Trophoblast cell (in vitro differentiated cells and primary cell): ENCODE data around the gene THOC6.

Experiments
- DNase-seq, 2 donors: peaks; one replicate each; pipeline ENCODE4 v3.0.0-alpha.2; 2016
- H2AFZ ChIP-seq: 2 replicates; pipeline ENCODE4 v1.6.1; 2013; ENCODE audit warnings: low read length, moderate library complexity, mild to moderate bottlenecking; ENCODE audit not compliant: insufficient read depth, poor library complexity
- H2AK5ac ChIP-seq: 2 replicates; pipeline ENCODE4 v1.6.1; 2013; ENCODE audit warnings: mild to moderate bottlenecking, low read length
- H2BK120ac ChIP-seq: 2 replicates; pipeline ENCODE4 v1.6.1; 2013; ENCODE audit warnings: low read length, mild to moderate bottlenecking, moderate library complexity; ENCODE audit not compliant: insufficient read depth, poor library complexity
- H2BK12ac ChIP-seq: 2 replicates; pipeline ENCODE4 v1.6.1; 2013; ENCODE audit warnings: mild to moderate bottlenecking, low read length, moderate library complexity
- H2BK5ac ChIP-seq: 2 replicates; pipeline ENCODE4 v1.6.1; 2013; ENCODE audit warnings: low read length, low read depth, moderate library complexity, mild to moderate bottlenecking; ENCODE audit not compliant: poor library complexity
- H3K14ac ChIP-seq: 2 replicates; pipeline ENCODE4 v1.6.1; 2013; ENCODE audit warnings: mild to moderate bottlenecking, low read length
- H3K18ac ChIP-seq: 2 replicates; pipeline ENCODE4 v1.6.1; 2013; ENCODE audit warnings: mild to moderate bottlenecking, low read length
- H3K23ac ChIP-seq: 2 replicates; pipeline ENCODE4 v1.6.1; 2013; ENCODE audit warnings: low read length
- H3K27ac ChIP-seq: 2 replicates; pipeline ENCODE4 v1.5.1; 2013; ENCODE audit warnings: low read depth, mild to moderate bottlenecking, inconsistent platforms, low read length, moderate library complexity
- H3K27me3 ChIP-seq: 2 replicates; pipeline ENCODE4 v1.6.1; 2013; ENCODE audit warnings: inconsistent platforms, mild to moderate bottlenecking, low read length, moderate library complexity; ENCODE audit not compliant: insufficient read depth
- H3K36me3 ChIP-seq, 2 experiments: 1 replicate in 1 of 2; 2 replicates in 1 of 2; pipeline ENCODE4 v1.6.1; 2013; ENCODE audit warnings: low read length in 2 of 2, mild to moderate bottlenecking in 2 of 2, moderate library complexity in 1 of 2; ENCODE audit not compliant: insufficient read depth in 2 of 2, control insufficient read depth in 1 of 2
- H3K4ac ChIP-seq: 2 replicates; pipeline ENCODE4 v1.6.1; 2013; ENCODE audit warnings: low read depth, mild to moderate bottlenecking, low read length, moderate library complexity
- H3K4me1 ChIP-seq, 2 experiments: 1 replicate in 1 of 2; 2 replicates in 1 of 2; pipeline ENCODE4 v1.6.1; 2013; ENCODE audit warnings: low read length in 2 of 2, mild to moderate bottlenecking in 2 of 2, moderate library complexity in 1 of 2; ENCODE audit not compliant: insufficient read depth in 2 of 2, control insufficient read depth in 1 of 2
- H3K4me2 ChIP-seq: 2 replicates; pipeline ENCODE4 v1.6.1; 2013; ENCODE audit warnings: inconsistent platforms, mild to moderate bottlenecking, low read length, moderate library complexity
- H3K4me3 ChIP-seq: 2 replicates; pipeline ENCODE4 v1.5.1; 2013; ENCODE audit warnings: mild to moderate bottlenecking, low read depth, low read length, inconsistent platforms
- H3K79me1 ChIP-seq: one replicate; pipeline ENCODE4 v1.6.1; 2013; ENCODE audit warnings: low read length
- H3K79me2 ChIP-seq: 2 replicates; pipeline ENCODE4 v1.6.1; 2013; ENCODE audit warnings: low read length, mild to moderate bottlenecking; ENCODE audit not compliant: control insufficient read depth, insufficient read depth, poor library complexity
- H3K9ac ChIP-seq: 2 replicates; pipeline ENCODE4 v1.6.1; 2013; ENCODE audit warnings: mild to moderate bottlenecking, low read length
- H3K9me3 ChIP-seq: 2 replicates; pipeline ENCODE4 v1.6.1; 2013; ENCODE audit warnings: low read depth, mild to moderate bottlenecking, control low read depth, inconsistent platforms, low read length; ENCODE audit not compliant: insufficient read depth
- H4K12ac ChIP-seq: 2 replicates; pipeline ENCODE4 v1.6.1; 2013; ENCODE audit warnings: low read depth, mild to moderate bottlenecking, low read length, moderate library complexity
- H4K8ac ChIP-seq: 2 replicates; pipeline ENCODE4 v1.6.1; 2013; ENCODE audit warnings: low read depth, mild to moderate bottlenecking, low read length, moderate library complexity
- H4K91ac ChIP-seq: one replicate; pipeline ENCODE4 v1.6.1; 2013; ENCODE audit warnings: low read depth, mild to moderate bottlenecking, low read length, moderate library complexity
- WGBS: extraction: QIAGEN DNeasy Blood & Tissue Kit; methylation state at CpG from one replicate; pipeline ENCODE4 v1.1.7; 2013; ENCODE audit warnings: missing lambda C conversion rate; ENCODE audit not compliant: insufficient read length, insufficient coverage; ENCODE audit errors: extremely low coverage; 5-methylcytosine and 5-hydroxymethylcytosine counted together

Gene THOC6

GRCh38 chr16:3021449-3022207, 2.2 kb upstream of the THOC6 start:
- Histone ChIP-seq H2AK5ac (peak overlapping the region; percentile 16), H3K4me3 (peak overlapping the region; percentile 92), H3K9me3 (no peaks in the 10 kb centered on the region), H3K27me3 (no peaks in the 10 kb centered on the region), H3K79me1 (peaks cover 48% of the 10 kb centered on the region), H4K12ac (peak overlapping the region; percentile 34), H3K79me2 (peaks cover 36% of the 10 kb centered on the region), H3K4ac (peak overlapping the region; percentile 85), H3K18ac (peak overlapping the region; percentile 93), H3K23ac (no peak overlapping the region), H3K27ac (peak overlapping the region; percentile 100), H4K8ac (peak overlapping the region; percentile 90), H2AFZ (peak overlapping the region; percentile 33), H2BK5ac (peak overlapping the region; percentile 98), H3K14ac (peak overlapping the region; percentile 73), H3K9ac (peak overlapping the region; percentile 89), H3K4me2 (peak overlapping the region; percentile 80), H2BK12ac (peak overlapping the region; percentile 70), H2BK120ac (peak overlapping the region; percentile 95), H3K36me3 (peaks cover 24 to 27% of the 10 kb centered on the region in 2 experiments), H4K91ac (peak overlapping the region; percentile 95), H3K4me1 (peaks cover 17 to 18% of the 10 kb centered on the region in 2 experiments)
- no CpG with 5 or more reads among the region's 25 CpGs for WGBS
- DNase-seq, result peak; percentile 84 to 86

GRCh38 chr16:3022208-3022683, 1.6 kb upstream of the THOC6 start:
- DNase-seq, result peak; percentile 92 to 93
- Histone ChIP-seq H3K36me3 (peaks cover 31 to 33% of the 10 kb centered on the region in 2 experiments), H2AFZ (peak overlapping the region; percentile 17), H3K14ac (peak overlapping the region; percentile 97), H4K8ac (peak overlapping the region; percentile 90), H2BK12ac (peak overlapping the region; percentile 81), H3K4me1 (peaks cover 17 to 18% of the 10 kb centered on the region in 2 experiments), H3K18ac (peak overlapping the region; percentile 96), H4K12ac (peak overlapping the region; percentile 82), H3K9ac (peak overlapping the region; percentile 89), H3K27ac (peak overlapping the region; percentile 100), H3K27me3 (no peaks in the 10 kb centered on the region), H3K79me2 (peaks cover 31% of the 10 kb centered on the region), H3K9me3 (no peaks in the 10 kb centered on the region), H2BK5ac (peak overlapping the region; percentile 98), H2BK120ac (peak overlapping the region; percentile 95), H3K4me2 (peak overlapping the region; percentile 80), H2AK5ac (peak overlapping the region; percentile 59), H3K4me3 (peak overlapping the region; percentile 92), H3K4ac (peak overlapping the region; percentile 85), H3K23ac (no peak overlapping the region), H3K79me1 (peaks cover 44% of the 10 kb centered on the region), H4K91ac (peak overlapping the region; percentile 97)
- WGBS, result no CpG with 5 or more reads among the region's 8 CpGs

GRCh38 chr16:3022684-3023414, 986 bp upstream of the THOC6 start:
- peak overlapping the region; percentile 82 for H4K8ac ChIP-seq
- peaks cover 18 to 20% of the 10 kb centered on the region in 2 experiments for H3K4me1 ChIP-seq
- H4K12ac ChIP-seq, result peak overlapping the region; percentile 82
- H3K36me3 ChIP-seq, result peaks cover 33 to 36% of the 10 kb centered on the region in 2 experiments
- H2AK5ac ChIP-seq, result peak overlapping the region; percentile 80
- H3K4ac ChIP-seq, result peak overlapping the region; percentile 83
- no peak for DNase-seq
- peak overlapping the region; percentile 80 for H3K4me2 ChIP-seq
- peak overlapping the region; percentile 81 for H2BK12ac ChIP-seq
- H3K4me3 ChIP-seq, result peak overlapping the region; percentile 75
- peak overlapping the region; percentile 65 for H2AFZ ChIP-seq
- peaks cover 38% of the 10 kb centered on the region for H3K79me1 ChIP-seq
- no peaks in the 10 kb centered on the region for H3K9me3 ChIP-seq
- H2BK120ac ChIP-seq, result peak overlapping the region; percentile 74
- H4K91ac ChIP-seq, result peak overlapping the region; percentile 97
- peak overlapping the region; percentile 97 for H3K14ac ChIP-seq
- H3K23ac ChIP-seq, result no peak overlapping the region
- peak overlapping the region; percentile 96 for H2BK5ac ChIP-seq
- WGBS, result no CpG with 5 or more reads among the region's 8 CpGs
- peaks cover 26% of the 10 kb centered on the region for H3K79me2 ChIP-seq
- peak overlapping the region; percentile 100 for H3K27ac ChIP-seq
- H3K18ac ChIP-seq, result peak overlapping the region; percentile 96
- peak overlapping the region; percentile 61 for H3K9ac ChIP-seq
- H3K27me3 ChIP-seq, result no peaks in the 10 kb centered on the region

GRCh38 chr16:3023415-3023668, 493 bp upstream of the THOC6 start:
- H3K4me2 ChIP-seq, result peak overlapping the region; percentile 80
- H3K79me1 ChIP-seq, result peaks cover 36% of the 10 kb centered on the region
- no peaks in the 10 kb centered on the region for H3K9me3 ChIP-seq
- no peak overlapping the region for H3K23ac ChIP-seq
- peak overlapping the region; percentile 100 for H3K27ac ChIP-seq
- H3K36me3 ChIP-seq, result peaks cover 33 to 36% of the 10 kb centered on the region in 2 experiments
- H2BK12ac ChIP-seq, result peak overlapping the region; percentile 34
- peak overlapping the region; percentile 91 for H3K14ac ChIP-seq
- peak overlapping the region; percentile 82 for H4K8ac ChIP-seq
- peak overlapping the region; percentile 75 for H3K4me3 ChIP-seq
- DNase-seq, result no peak
- peak overlapping the region; percentile 82 for H4K12ac ChIP-seq
- H2AK5ac ChIP-seq, result peak overlapping the region; percentile 80
- H2BK120ac ChIP-seq, result peak overlapping the region; percentile 67
- peak overlapping the region; percentile 83 for H3K4ac ChIP-seq
- peak overlapping the region; percentile 97 for H4K91ac ChIP-seq
- H3K9ac ChIP-seq, result peak overlapping the region; percentile 61
- peak overlapping the region; percentile 96 for H3K18ac ChIP-seq
- H2BK5ac ChIP-seq, result peak overlapping the region; percentile 96
- H2AFZ ChIP-seq, result peak overlapping the region; percentile 65
- no peaks in the 10 kb centered on the region for H3K27me3 ChIP-seq
- peaks cover 25% of the 10 kb centered on the region for H3K79me2 ChIP-seq
- H3K4me1 ChIP-seq, result peaks cover 20 to 22% of the 10 kb centered on the region in 2 experiments
- WGBS, result no CpG with 5 or more reads among the region's 6 CpGs
